DMS53 treated with DMSO at 0.1 percent for 48 hours (cell line): ENCODE results near the gene DRD5.

ENCODE experiments used
- DNase-seq: peaks from one replicate; lab custom pipeline; 2025; ENCODE audit not compliant: unreplicated experiment; lab: John Stamatoyannopoulos, UW

The DRD5 gene

DNA sequence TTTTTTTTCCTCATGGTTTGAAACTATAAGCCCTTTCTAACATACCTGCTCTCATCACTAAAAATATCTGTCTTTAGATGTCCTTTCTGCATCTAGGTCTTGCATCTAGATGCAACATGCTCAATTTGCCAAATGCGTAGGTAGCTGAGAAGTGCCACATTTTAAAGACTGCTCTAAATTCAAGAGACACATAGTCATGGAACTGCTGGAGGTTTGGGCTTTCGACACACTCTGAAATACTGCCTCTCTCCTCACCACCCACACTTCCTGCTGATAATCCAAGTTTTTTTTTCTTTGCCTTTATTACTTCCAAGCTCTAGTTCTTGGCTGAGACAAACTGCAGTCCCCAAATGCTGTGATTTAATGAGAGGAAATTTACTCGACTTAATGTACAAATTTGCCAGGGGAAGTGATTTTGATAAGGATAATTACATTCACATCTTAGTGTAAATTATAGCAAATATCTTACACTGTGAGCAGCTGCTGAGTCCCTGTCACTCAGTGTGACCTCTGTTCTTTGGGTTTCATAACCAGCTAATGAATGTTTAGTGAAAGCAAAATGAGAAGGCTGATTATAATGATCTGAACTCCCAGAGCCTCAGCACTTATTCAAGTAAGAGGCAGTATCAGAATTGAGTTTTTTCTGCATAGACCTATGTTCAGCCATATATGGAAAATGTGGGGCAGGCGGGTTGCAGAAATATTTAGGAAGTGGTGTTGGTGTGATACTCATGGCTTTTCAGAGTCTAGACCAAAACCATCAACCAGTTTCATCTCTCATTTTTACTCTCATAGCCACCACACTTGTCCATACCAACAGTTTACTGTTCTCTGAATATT, 31.3 kb downstream of the DRD5 start:
- DNase-seq = no peak

DNA sequence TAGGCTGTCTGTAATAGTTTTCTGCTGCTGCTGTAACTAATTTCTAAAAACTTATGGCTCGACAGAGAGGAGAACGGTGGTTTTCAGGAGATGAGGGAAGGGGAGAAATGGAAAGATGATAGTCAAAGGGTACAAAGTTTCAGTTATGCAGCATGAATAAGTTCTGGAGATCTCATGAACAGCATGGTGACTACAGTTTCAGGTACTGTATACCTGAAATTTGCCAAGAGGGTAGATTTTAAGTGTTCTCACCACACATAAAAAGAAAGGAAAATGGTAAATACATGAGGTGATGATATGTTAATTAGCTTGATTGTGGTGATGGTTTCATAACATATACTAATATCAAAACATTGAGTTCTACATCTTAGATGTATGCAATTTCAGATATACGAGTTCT, 34.9 kb downstream of the DRD5 start:
- DNase-seq = no peak

DNA sequence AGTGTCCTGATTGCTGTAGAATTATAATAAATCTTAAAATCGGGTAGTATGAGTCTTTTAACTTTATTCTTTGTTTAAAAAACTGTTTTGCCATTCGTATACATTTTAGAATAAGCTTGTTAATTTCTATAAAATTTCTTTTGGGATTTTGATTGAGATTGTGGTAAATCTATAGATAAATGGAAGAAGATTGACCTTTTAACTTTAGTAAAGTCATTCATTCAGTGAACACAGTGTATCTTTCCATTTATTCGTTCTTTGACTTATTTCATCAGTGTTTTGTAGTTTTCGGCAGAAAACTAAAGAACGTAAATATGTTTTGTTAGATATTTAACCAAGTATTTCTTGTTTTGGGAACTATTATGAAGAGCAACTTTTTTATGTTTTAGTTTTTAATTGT, 38.9 kb downstream of the DRD5 start:
- DNase-seq = no peak

DNA sequence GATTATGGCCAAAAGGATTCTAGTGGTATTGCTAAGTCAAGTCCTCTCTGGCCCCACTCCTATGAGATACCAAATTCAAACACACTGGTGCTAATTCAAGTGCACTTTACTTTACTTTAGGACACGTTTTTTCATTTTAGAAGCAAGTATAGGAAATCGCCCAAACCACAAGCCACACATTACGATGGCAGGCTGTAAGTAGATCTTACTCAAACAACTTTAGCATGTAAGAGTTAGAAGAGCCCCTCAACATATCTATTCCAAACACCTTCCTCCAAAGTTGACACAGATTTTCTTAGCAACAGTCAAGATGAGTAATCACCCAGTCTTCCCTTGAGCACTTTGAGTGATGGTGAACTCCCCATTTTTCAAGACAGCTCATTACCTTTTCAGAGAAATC, 43.6 kb downstream of the DRD5 start:
- no peak for DNase-seq

DNA sequence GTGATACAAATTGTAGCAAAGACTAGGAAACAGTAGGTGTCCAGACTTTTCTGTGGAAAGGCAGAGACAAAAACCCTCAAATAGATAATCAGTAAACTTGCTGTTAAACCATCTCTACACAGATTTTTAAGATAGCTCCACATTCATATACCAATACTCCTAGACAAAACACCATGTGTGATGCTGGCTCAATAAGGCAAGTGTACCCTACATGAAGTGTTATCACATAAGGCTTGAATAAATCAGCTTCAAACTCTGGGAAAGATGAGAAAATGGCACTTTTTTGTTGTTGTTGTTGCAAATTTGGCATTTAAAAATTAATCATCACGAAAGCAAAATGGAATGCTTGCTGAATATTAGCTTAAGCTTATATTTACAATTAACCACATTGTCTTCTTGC, 45.1 kb downstream of the DRD5 start:
- DNase-seq = no peak

DNA sequence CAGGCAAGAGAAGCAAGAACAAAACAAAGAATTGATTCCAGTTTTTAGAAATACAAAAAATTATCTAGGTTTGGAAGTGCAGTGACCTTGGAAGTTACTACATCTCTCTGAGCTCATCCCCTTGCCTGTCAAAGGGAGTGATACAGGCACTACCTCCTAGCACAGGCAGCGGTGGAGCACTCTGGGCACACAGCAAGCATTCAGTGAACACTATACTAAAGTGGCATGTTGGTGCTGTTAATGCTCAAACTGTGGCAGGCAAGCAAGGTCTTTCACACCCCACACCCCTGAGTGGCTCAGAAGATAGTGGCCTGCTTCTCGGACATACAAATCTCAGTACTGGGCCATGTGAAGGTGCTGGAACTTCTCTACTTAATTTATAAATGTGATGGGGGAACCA, 51.2 kb downstream of the DRD5 start:
- DNase-seq = no peak

DNA sequence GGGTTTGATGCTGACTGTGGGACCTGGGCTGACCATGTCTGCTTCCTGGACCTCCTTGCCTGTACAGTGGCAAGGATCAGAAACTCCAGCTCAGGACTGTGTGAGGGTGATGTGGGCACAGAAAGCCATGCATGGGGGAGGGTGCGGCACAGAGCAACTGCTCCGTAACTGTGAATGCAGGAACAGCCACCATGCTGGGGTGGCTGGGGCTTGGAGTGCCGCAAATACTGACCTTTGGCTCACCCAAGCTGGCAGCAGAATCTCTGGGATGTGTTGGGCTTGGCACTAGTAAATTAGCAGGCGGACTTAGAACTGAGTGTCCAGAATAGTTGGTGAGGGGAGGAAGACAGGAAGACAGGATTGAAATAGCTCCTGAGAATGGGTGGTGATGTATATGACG, 52.0 kb downstream of the DRD5 start:
- no peak for DNase-seq
